ENCODE results near the gene ATXN1. TPM values are rescaled to one million over a fixed set of nuclear protein-coding genes. Genes with fewer than 3 reads are reported as not detected.

The ATXN1 gene
- total RNA-seq, 1 donor from 2014 or later: 64.5 TPM

- peaks cover 17% of the 10 kb centered on the region for H3K36me3 Mint-ChIP-seq (ENCODE audit: low read depth)
- no peak overlapping the region for H3K4me3 Mint-ChIP-seq (ENCODE audit: unreplicated experiment)
- no peak for DNase-seq (ENCODE audit: low spot score)
- no peak overlapping the region for H3K27ac Mint-ChIP-seq (ENCODE audit: unreplicated experiment)
- no peak for TF ChIP-seq CTCF (IDR thresholded peaks at IDR 0.05)
- H3K27me3 Mint-ChIP-seq (ENCODE audit: low read depth): no peaks in the 10 kb centered on the region
- H3K9me3 Mint-ChIP-seq (ENCODE audit: low read depth): no peaks in the 10 kb centered on the region
- peaks cover 12% of the 10 kb centered on the region for H3K4me1 Mint-ChIP-seq (ENCODE audit: low read depth)
These were observed 432.0 kb downstream of the ATXN1 start for GRCh38 chr6:16329233-16329632.

GRCh38 chr6:16327777-16328325 lies 433.4 kb downstream of the ATXN1 start:
- no peak overlapping the region for H3K27ac Mint-ChIP-seq (ENCODE audit: unreplicated experiment)
- H3K9me3 Mint-ChIP-seq (ENCODE audit: low read depth): no peaks in the 10 kb centered on the region
- no peaks in the 10 kb centered on the region for H3K27me3 Mint-ChIP-seq (ENCODE audit: low read depth)
- peaks cover 18% of the 10 kb centered on the region for H3K4me1 Mint-ChIP-seq (ENCODE audit: low read depth)
- no peak for TF ChIP-seq CTCF (IDR thresholded peaks at IDR 0.05)
- DNase-seq (ENCODE audit: low spot score): no peak
- H3K36me3 Mint-ChIP-seq (ENCODE audit: low read depth): peaks cover 17% of the 10 kb centered on the region
- no peak overlapping the region for H3K4me3 Mint-ChIP-seq (ENCODE audit: unreplicated experiment)

- DNase-seq (ENCODE audit: low spot score): no peak
- H3K4me3 Mint-ChIP-seq (ENCODE audit: unreplicated experiment): no peak overlapping the region
- no peak for TF ChIP-seq CTCF (IDR thresholded peaks at IDR 0.05)
- H3K36me3 Mint-ChIP-seq (ENCODE audit: low read depth): peaks cover 18% of the 10 kb centered on the region
- H3K27me3 Mint-ChIP-seq (ENCODE audit: low read depth): no peaks in the 10 kb centered on the region
- no peak overlapping the region for H3K27ac Mint-ChIP-seq (ENCODE audit: unreplicated experiment)
- no peaks in the 10 kb centered on the region for H3K9me3 Mint-ChIP-seq (ENCODE audit: low read depth)
- H3K4me1 Mint-ChIP-seq (ENCODE audit: low read depth): peaks cover 25% of the 10 kb centered on the region
These were observed 434.1 kb downstream of the ATXN1 start for GRCh38 chr6:16326971-16327776.

GRCh38 chr6:16326531-16326930 lies 434.7 kb downstream of the ATXN1 start:
- H3K27me3 Mint-ChIP-seq (ENCODE audit: low read depth): no peaks in the 10 kb centered on the region
- no peak overlapping the region for H3K27ac Mint-ChIP-seq (ENCODE audit: unreplicated experiment)
- H3K36me3 Mint-ChIP-seq (ENCODE audit: low read depth): peaks cover 19% of the 10 kb centered on the region
- H3K4me1 Mint-ChIP-seq (ENCODE audit: low read depth): peaks cover 31% of the 10 kb centered on the region
- no peaks in the 10 kb centered on the region for H3K9me3 Mint-ChIP-seq (ENCODE audit: low read depth)
- no peak for TF ChIP-seq CTCF (IDR thresholded peaks at IDR 0.05)
- no peak overlapping the region for H3K4me3 Mint-ChIP-seq (ENCODE audit: unreplicated experiment)
- DNase-seq (ENCODE audit: low spot score): no peak

- H3K27ac Mint-ChIP-seq (ENCODE audit: unreplicated experiment): peak overlapping the region; percentile 33
These were observed 436.5 kb downstream of the ATXN1 start for GRCh38 chr6:16324606-16325225.

More at GRCh38 chr6:16324606-16325225, 436.5 kb downstream of the ATXN1 start:
- Mint-ChIP-seq H3K9me3 (ENCODE audit: low read depth) (no peaks in the 10 kb centered on the region), H3K4me1 (ENCODE audit: low read depth) (peaks cover 49% of the 10 kb centered on the region), H3K27me3 (ENCODE audit: low read depth) (no peaks in the 10 kb centered on the region), H3K4me3 (ENCODE audit: unreplicated experiment) (no peak overlapping the region), H3K36me3 (ENCODE audit: low read depth) (peaks cover 19% of the 10 kb centered on the region)
- no peak for TF ChIP-seq CTCF (IDR thresholded peaks at IDR 0.05)
- DNase-seq (ENCODE audit: low spot score): no peak

All from chondrocyte (in vitro differentiated cells).